ENCODE data around the gene IQCN.

GRCh38 chr19:18284712-18285360 is 10.6 kb upstream of the IQCN start:
- no peak for TF ChIP-seq TAF1 (IDR thresholded peaks at IDR 0.05; ENCODE audit: borderline replicate concordance, low read depth, low read length)
- no peak for TF ChIP-seq POLR2AphosphoS5 (IDR thresholded peaks at IDR 0.05; ENCODE audit: low read depth, low read length)
- no peak; the same call in 1 of the 2 replicates for TF ChIP-seq POLR2A (IDR thresholded peaks at IDR 0.05; ENCODE audit: low read depth, low read length)

Measured in GM12892 (cell line).